Measurements from ENCODE around the gene AGTR1.

The AGTR1 gene

GRCh38 chr3:148697306-148698189 is at the start of gene AGTR1:
Gene AGTR1, plus strand, starts transcription at chr3:148697903. Its CDS starts 43,133 bp downstream, at chr3:148741036.
- no peak for DNase-seq

- no peak for DNase-seq
These were observed 48.9 kb upstream of the AGTR1 start for GRCh38 chr3:148648685-148649352.

- DNase-seq = no peak
These were observed 46.2 kb upstream of the AGTR1 start for GRCh38 chr3:148651549-148651948.

DNA sequence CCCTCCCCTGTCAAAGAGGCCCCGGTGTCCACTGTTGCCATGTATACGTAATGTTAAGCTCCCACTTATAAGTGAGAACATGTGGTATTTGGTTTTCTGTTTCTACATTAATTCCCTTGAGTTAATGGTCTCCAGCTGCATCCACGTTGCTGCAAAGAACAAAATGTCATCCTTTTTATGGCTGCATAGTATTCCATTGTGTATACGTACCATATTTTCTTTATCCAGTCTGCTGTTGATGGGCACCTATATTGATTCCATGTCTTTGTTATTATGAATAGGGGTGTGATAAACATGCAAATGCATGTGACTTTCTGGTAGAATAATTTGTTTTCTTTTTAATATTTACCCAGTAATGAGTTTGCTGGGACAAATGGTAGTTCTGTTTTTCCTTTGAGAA is 43.3 kb upstream of the AGTR1 start:
- DNase-seq = no peak

DNA sequence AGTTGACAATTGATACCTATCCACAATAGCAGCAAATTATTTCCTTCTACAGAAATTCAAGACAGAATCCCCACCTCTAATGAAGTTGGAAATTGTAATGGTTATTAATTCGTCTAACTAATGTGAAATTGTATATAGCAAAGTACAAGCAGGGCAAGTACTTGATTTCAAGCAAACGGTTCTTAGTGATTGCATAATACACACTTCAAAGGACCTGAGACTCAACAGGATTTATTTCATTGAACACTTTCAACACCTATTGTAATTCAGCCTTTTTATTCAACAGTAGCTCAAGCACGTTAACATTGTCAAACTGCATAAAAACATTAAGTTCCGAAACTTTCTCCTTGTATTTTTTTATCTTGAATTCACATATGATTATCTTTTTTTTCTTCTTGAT is 40.2 kb upstream of the AGTR1 start:
- no peak for DNase-seq

DNA sequence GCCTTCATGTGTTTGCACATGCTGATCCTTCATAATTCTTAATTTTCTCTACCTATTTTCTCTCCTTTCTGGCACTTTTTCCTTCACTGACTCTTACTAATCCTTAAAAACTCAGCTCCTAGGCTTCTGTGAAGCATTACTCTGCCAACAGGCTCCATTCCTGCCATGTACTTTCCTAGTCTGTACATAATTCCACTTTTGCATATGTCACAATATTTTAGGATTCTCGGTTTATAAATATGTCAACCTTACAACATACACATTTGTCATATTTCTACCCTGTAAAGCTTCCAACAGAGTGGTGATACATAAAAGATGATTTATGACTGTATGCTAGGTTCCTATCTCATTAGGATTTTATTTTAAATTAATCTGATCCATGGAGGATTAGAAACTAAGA is 38.2 kb upstream of the AGTR1 start:
- no peak for DNase-seq

DNA sequence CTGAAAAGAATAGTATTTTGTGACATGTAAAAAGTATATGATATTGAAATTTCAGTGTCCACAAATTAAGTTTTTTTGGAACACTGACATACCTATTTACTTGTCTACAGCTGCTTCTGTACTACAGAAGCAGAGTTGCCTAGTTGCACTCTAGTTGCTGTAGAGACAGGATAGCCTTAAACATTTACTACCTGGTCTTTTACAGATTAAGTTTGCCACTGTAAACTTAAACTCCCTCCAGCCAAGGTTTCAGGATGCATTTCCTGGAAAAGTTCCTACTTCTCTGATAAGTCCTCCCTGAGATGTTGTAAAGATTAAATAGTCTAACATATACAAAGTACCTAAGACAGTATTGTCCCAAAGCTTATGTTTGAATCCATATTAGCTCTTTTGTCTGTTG is 17.4 kb upstream of the AGTR1 start:
- DNase-seq = no peak

GRCh38 chr3:148681080-148681479 is 16.6 kb upstream of the AGTR1 start:
- no peak for DNase-seq

DNA sequence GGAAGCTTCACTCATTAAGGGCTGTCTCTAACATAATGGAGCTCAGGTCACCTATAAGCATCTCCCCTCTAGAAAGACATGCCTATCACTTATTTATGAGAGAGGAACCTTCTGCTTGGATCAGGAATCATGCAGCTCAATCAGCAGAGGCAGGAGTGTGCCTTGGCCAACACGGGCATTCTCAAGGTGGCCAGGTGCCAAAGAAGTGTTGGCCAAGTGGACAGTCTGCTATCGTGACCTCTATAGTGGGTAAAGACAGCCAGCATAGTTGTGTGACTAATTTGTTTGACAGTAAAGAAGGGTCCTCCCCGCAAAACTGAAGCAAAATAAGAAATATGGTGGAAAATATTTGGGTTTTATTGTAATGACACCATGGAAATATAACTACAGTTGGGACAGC is 14.7 kb upstream of the AGTR1 start:
- no peak for DNase-seq

DNA sequence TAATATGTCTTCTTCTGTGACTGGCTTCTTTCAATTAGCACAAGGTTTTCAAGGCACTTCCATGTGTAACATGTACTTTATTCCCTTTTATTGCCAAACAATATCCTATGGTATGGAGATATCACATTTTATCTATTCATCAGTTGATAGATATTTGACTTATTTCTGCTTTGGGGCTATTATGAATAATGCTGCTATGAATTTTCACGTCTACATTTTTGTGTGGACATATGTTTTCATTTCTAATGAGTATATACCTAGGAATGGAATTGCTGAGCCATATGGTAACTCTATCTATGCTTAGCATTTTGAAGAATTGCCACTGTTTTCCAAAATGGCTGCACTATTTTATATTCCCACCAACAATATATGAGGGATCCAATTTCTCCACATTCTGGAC is 3.6 kb upstream of the AGTR1 start:
- DNase-seq = no peak

DNA sequence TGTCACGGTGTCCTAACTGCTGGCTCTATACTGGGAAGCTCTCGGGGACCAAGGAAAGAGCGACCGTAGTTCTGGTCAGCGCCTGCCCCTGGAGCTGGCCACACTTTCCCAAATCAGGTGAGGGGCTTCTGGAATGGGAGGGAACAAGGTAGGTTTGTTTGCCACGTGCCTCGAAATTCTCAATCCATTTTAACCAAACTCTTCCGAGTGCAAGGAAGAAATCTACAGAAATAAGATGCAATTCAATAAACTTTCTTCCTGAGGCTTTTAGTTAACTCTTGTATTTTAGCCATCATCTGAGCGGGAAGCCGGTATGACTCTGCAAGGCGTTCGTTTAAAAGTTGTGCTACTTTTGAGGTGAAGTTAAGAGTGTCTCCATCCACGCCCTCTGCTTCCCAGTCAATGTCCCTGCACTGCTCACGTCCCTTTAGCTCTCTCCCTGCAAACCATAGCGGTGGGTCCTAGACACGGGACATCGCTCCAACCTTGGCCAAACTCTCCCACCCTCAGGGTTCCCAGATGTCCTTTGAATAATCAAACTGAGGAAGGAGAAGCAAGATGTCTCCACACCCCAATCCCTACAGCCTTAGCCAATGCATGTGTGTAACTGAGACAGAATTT is 597 bp downstream of the AGTR1 start:
- no peak for DNase-seq

DNA sequence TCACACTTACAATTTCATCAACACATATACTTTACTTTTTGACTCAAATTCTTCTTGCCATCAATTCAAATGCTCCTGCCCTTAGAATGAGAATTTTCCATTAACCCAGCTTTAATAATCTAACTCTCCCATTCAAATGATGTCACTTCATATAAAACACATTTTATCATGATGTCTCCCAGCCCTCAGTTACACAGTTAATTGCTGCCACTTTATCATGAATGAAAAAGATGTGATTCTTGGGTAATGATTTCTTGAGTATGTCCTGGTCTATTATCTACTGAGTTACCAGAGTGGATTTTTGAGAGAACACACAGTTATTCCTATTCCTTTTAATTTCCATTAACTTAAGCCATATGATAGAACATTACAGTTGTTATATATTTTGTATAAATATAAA is 7.6 kb downstream of the AGTR1 start:
- no peak for DNase-seq

DNA sequence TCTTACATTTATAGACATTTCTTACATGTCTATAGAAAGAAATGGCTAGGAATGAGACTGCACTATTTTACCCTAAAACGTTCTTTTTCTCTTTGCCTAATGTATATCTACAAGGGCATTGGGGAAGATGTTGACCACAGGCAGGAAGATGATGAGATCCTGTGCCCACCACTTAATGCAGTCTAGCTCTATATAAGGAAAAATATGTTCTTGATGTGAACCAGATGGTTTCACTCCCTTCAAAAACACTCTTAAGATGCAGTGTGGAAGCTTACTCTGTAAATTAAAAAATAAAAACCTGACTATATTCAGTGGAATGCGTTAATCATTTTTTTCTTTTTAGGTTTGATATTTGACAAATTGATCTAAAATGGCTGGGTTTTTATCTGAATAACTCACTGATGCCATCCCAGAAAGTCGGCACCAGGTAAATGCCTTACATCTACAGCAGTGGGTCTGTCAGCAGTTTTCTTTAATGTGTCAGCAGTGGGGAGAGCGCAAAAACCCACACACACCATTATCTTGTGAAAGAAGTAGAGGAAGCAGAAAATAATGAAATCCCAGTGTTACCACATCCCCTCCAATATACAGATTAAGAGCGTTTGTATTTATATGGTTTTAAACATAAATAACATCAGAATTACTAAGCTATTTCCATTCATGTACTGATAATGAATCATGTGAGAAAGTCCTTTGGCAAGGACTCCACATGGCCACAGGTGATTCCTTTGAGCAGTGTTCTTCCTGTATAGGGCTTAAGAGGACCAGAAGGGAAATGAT is 10.1 kb downstream of the AGTR1 start:
- no peak for DNase-seq

DNA sequence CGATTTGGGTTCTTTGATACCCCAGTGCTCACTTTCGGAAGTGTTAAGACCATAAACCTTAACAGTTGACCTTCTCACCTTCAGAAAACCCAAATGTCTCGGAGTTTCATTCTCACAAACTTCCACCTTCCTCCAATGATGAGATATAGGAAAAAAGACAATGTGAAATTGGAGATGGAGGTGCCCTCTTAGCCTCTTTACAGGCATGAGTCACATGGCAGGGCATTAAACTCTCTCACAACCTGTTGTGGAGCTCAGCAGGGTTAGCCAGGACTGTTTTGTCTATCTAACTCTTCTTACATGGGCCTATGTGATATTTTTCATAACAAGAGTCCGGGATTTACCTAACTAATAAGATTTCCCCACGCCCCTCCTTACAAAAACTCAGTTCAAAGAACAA is 10.7 kb downstream of the AGTR1 start:
- no peak for DNase-seq

- no peak for DNase-seq
These were observed 12.0 kb downstream of the AGTR1 start for GRCh38 chr3:148709560-148710253.

DNA sequence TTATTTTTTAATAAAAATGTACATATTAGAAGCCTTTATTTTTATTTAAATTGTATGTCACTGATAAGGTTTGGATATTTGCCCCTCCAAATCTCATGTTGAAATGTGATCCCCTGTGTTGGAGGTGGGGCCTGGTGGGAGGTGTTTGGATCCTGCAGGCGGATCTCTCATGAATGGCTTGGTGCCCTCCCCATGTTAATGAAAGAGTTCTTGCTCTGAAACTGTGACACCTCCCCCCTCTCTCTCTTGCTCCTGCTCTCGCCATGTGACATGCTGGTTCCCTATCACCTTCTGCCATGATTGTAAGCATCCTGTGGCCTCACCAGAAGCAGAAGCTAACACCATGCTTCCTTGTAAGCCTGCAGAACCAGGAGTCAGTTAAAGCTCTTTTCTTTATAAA is 13.0 kb downstream of the AGTR1 start:
- no peak for DNase-seq

DNA sequence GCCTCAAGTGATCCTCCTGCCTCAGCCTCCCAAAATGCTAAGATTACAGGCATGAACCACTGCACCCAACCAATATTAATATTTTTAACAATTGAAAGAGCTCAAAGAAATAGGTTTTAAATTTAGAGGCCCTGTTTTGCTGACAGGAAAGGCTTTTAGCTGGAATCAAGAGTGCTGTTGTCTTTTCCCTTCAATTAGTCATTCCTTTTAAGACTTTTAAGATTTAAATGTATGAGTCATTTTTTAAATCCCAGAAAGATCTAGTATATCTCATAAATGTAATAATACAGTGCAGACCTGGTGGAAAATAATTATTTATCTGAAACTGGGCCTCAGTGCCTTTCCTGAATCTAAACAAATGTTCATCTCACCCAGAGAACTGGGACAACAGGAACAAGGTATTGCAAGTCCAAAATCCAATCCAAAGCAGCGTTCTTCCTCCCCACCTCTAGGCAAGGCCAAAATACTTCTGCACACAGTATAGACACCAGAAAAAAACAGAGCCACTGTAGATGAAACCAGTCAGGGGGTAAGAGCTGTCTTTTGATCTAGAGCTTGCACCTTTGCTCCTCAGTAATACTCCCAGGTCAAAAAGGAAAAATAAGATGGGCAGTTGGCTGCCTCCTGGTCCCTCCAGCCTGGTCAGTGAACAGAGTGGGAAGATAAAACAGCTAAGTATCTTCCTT is 14.4 kb downstream of the AGTR1 start:
- DNase-seq = no peak

DNA sequence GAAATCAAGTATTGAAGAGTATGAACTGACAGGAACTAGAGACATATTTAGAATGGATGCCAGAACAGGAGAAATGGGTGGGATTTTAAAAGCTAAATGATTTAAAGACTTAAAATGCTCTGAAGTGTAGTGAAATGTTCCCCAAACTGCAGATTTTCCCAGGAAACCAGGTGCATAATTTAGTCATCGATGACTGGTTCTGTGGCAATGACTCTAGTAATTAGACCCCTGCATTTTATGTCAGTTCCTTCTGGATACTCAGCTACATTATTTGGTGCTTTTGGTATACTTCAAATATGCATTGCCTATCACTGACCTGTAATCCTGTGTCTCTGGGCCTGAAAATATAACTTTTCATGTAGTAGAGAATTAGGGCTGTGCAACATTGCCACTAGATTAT is 16.8 kb downstream of the AGTR1 start:
- DNase-seq = no peak

GRCh38 chr3:148716657-148717056 is 19.0 kb downstream of the AGTR1 start:
- DNase-seq = no peak

GRCh38 chr3:148717885-148718561 is 20.3 kb downstream of the AGTR1 start:
- peak in 1 of 3 experiments; percentile 28 for DNase-seq
